Endothelial cell (in vitro differentiated cells): Measurements from ENCODE around the gene PPARD. TPM values are rescaled to one million over a fixed set of nuclear protein-coding genes. Genes with fewer than 3 reads are reported as not detected.
"Not testable (repeated sequence)": the region's sequence is repeated elsewhere in the genome, so short reads cannot be mapped to it uniquely, and the experiment has no call there.

Experiments
- DNase-seq: peaks from one replicate; pipeline ENCODE4 v3.0.0; 2021; ENCODE audit warnings: low spot score
- H3K27ac Mint-ChIP-seq: one replicate; pipeline ENCODE4 v1.8.0; 2021; ENCODE audit warnings: mixed read lengths, inconsistent platforms; ENCODE audit not compliant: unreplicated experiment
- H3K27me3 Mint-ChIP-seq: one replicate; pipeline ENCODE4 v1.8.0; 2021; ENCODE audit warnings: mild to moderate bottlenecking, moderate library complexity, mixed read lengths, inconsistent platforms; ENCODE audit not compliant: unreplicated experiment
- H3K36me3 Mint-ChIP-seq: one replicate; pipeline ENCODE4 v1.8.0; 2021; ENCODE audit warnings: mild to moderate bottlenecking, low read depth, mixed read lengths, inconsistent platforms; ENCODE audit not compliant: unreplicated experiment
- H3K4me1 Mint-ChIP-seq: one replicate; pipeline ENCODE4 v1.8.0; 2021; ENCODE audit warnings: mild to moderate bottlenecking, mixed read lengths, inconsistent platforms; ENCODE audit not compliant: unreplicated experiment
- H3K4me3 Mint-ChIP-seq: one replicate; pipeline ENCODE4 v1.8.0; 2021; ENCODE audit warnings: mild to moderate bottlenecking, mixed read lengths, inconsistent platforms; ENCODE audit not compliant: unreplicated experiment
- H3K9me3 Mint-ChIP-seq: one replicate; pipeline ENCODE4 v1.8.0; 2021; ENCODE audit warnings: mixed read lengths, inconsistent platforms; ENCODE audit not compliant: unreplicated experiment
- CTCF ChIP-seq: fragments of 200-600 bp; sonication (generic); IDR thresholded peaks from one replicate; pipeline ENCODE4 v1.5.0; 2021; ENCODE audit warnings: antibody characterized with exemption; ENCODE audit not compliant: unreplicated experiment
- total RNA-seq: library from RNA; stranded (reverse); fragmentation: NEBNext Ultra II Directional; extraction: Animal tissue kit (Norgen Biotek cat#: 25700); gene quantifications from one replicate; pipeline ENCODE4 v1.2.1, GENCODE V29; 2021; ENCODE audit not compliant: unreplicated experiment

PPARD gene
- total RNA-seq, 1 donor from 2014 or later = 38.7 TPM

GRCh38 chr6:35320031-35320410 is 22.3 kb upstream of the PPARD start:
- no peak overlapping the region for H3K27ac Mint-ChIP-seq
- TF ChIP-seq CTCF = no peak
- H3K4me3 Mint-ChIP-seq = peak overlapping the region; percentile 33
- H3K9me3 Mint-ChIP-seq = no peaks in the 10 kb centered on the region
- H3K4me1 Mint-ChIP-seq = peaks cover 11% of the 10 kb centered on the region
- no peak for DNase-seq
- H3K36me3 Mint-ChIP-seq = peaks cover 32% of the 10 kb centered on the region
- H3K27me3 Mint-ChIP-seq = no peaks in the 10 kb centered on the region

- H3K9me3 Mint-ChIP-seq = no peaks in the 10 kb centered on the region
- peaks cover 32% of the 10 kb centered on the region for H3K36me3 Mint-ChIP-seq
- no peak for DNase-seq
- no peaks in the 10 kb centered on the region for H3K27me3 Mint-ChIP-seq
- no peak for TF ChIP-seq CTCF
- H3K27ac Mint-ChIP-seq = no peak overlapping the region
- H3K4me3 Mint-ChIP-seq = no peak overlapping the region
- peaks cover 11% of the 10 kb centered on the region for H3K4me1 Mint-ChIP-seq
Observed at GRCh38 chr6:35321091-35321490, 21.3 kb upstream of the PPARD start.

- no peak overlapping the region for H3K27ac Mint-ChIP-seq
- peaks cover 5% of the 10 kb centered on the region for H3K4me1 Mint-ChIP-seq
- H3K27me3 Mint-ChIP-seq = no peaks in the 10 kb centered on the region
- DNase-seq = peak; percentile 66
- no peak overlapping the region for H3K4me3 Mint-ChIP-seq
- H3K9me3 Mint-ChIP-seq = no peaks in the 10 kb centered on the region
- H3K36me3 Mint-ChIP-seq = peaks cover 6% of the 10 kb centered on the region
- TF ChIP-seq CTCF = peak; percentile 42
Observed at GRCh38 chr6:35327349-35328027, 14.9 kb upstream of the PPARD start.

- no peak for TF ChIP-seq CTCF
- Mint-ChIP-seq H3K9me3 (no peaks in the 10 kb centered on the region), H3K27ac (no peak overlapping the region), H3K36me3 (peaks cover 3% of the 10 kb centered on the region), H3K4me1 (peaks cover 5% of the 10 kb centered on the region), H3K4me3 (no peak overlapping the region), H3K27me3 (peaks cover 1% of the 10 kb centered on the region)
- DNase-seq = no peak
Observed at GRCh38 chr6:35328108-35328723, 14.1 kb upstream of the PPARD start.

GRCh38 chr6:35328965-35329364 is 13.4 kb upstream of the PPARD start:
- not testable (repeated sequence) for H3K36me3 Mint-ChIP-seq, DNase-seq, H3K27ac Mint-ChIP-seq, H3K9me3 Mint-ChIP-seq, H3K27me3 Mint-ChIP-seq, H3K4me1 Mint-ChIP-seq, H3K4me3 Mint-ChIP-seq
